Mucosa of rectum (tissue), 2 donors: ENCODE measurements around the gene AMBRA1.
A peak's percentile ranks its signal among the peaks of the same experiment; 100 is the strongest.

Source experiments
- H3K27ac ChIP-seq, 2 donors: one replicate each; pipeline ENCODE4 v1.7.0; 2013; ENCODE audit warnings: inconsistent platforms in 2 of 2, low read depth in 2 of 2, low read length in 2 of 2
- H3K27me3 ChIP-seq, 2 donors: one replicate each; pipeline ENCODE4 v1.7.0; 2013; ENCODE audit warnings: low read length in 2 of 2; ENCODE audit not compliant: control insufficient read depth in 2 of 2, insufficient read depth in 2 of 2
- H3K36me3 ChIP-seq, 2 donors: one replicate each; pipeline ENCODE4 v1.7.0; 2013; ENCODE audit warnings: low read length in 2 of 2; ENCODE audit not compliant: control insufficient read depth in 2 of 2, insufficient read depth in 2 of 2
- H3K4me1 ChIP-seq, 2 donors: one replicate each; pipeline ENCODE4 v1.7.0; 2013; ENCODE audit warnings: low read length in 2 of 2, mild to moderate bottlenecking in 1 of 2; ENCODE audit not compliant: control insufficient read depth in 2 of 2, insufficient read depth in 2 of 2
- H3K4me3 ChIP-seq, 2 donors: one replicate each; pipeline ENCODE4 v1.7.0; 2013; ENCODE audit warnings: low read length in 2 of 2
- H3K9ac ChIP-seq, 2 donors: one replicate each; pipeline ENCODE4 v1.7.0; 2013; ENCODE audit warnings: low read length in 2 of 2, low read depth in 1 of 2, mild to moderate bottlenecking in 1 of 2
- H3K9me3 ChIP-seq, 2 donors: one replicate each; pipeline ENCODE4 v1.7.0; 2013; ENCODE audit warnings: low read length in 2 of 2; ENCODE audit not compliant: control insufficient read depth in 2 of 2
- donor health status: healthy.
- donor health status: Normal muscosa, but diverticular disease.

The AMBRA1 gene

DNA sequence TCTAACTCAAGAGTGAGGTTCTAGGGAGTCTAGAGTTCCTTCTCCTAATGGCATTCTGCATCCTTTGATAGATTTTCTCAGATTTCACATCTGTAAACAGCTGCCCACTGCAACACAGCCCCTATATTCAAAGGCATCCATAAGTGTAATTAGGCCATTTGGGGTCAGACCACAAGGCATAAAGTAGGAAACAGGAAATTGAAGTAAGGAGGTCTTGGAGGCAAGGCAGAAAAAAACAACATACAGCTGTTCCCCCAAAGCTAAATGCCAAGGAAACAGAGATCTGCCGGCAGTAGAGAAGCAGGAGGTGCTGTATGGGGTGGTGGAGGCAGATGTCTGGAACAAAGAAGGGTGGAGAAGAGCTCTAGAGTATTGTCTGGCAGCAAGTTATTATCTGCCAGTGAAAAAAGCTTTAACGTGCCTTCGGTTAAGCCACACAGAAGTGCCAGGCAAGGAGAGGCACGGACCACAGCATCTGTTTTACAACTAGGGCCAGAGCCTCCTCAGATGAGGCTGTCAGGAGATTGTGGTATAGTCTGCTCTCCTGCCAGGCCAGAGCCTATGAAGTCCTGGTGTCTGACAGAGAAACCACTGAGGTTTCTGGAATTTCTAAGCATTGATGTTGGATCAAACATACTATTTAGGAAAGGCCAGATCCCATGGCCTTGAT is 102.0 kb downstream of the AMBRA1 start:
- H3K9ac ChIP-seq, result peak overlapping the region; percentile 20 to 38
- H3K4me1 ChIP-seq, result peaks cover 11 to 25% of the 10 kb centered on the region in 2 donors
- H3K36me3 ChIP-seq, result peaks cover 2 to 6% of the 10 kb centered on the region in 2 donors
- H3K9me3 ChIP-seq, result no peaks in the 10 kb centered on the region
- peak overlapping the region; percentile 82 to 88 for H3K27ac ChIP-seq
- H3K27me3 ChIP-seq, result no peaks in the 10 kb centered on the region
- H3K4me3 ChIP-seq, result no peak overlapping the region

DNA sequence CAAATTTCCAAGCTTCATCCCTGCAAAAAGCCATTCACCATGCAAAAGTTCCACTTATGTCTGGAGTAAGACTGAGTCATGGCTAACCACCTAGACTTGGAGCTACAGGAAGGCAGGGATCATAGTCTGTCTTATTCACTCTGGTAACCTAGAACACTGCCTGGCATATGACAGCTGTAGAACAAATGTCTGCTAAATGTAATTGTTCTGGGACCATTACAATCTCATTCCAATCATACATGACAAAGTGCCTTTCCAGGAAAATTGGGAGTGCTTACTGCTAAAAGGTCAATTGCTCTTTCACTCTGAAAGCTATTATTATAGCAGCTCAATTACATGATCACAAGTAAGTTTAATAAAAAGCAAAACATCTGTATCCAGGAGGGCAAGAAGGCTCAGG is 103.2 kb downstream of the AMBRA1 start:
- Histone ChIP-seq H3K4me1 (peaks cover 11 to 25% of the 10 kb centered on the region in 2 donors), H3K9me3 (no peaks in the 10 kb centered on the region), H3K4me3 (no peak overlapping the region), H3K9ac (no peak overlapping the region), H3K27me3 (no peaks in the 10 kb centered on the region), H3K27ac (peak overlapping the region in 1 of 2 donors; percentile 45), H3K36me3 (peaks cover 2 to 6% of the 10 kb centered on the region in 2 donors)

DNA sequence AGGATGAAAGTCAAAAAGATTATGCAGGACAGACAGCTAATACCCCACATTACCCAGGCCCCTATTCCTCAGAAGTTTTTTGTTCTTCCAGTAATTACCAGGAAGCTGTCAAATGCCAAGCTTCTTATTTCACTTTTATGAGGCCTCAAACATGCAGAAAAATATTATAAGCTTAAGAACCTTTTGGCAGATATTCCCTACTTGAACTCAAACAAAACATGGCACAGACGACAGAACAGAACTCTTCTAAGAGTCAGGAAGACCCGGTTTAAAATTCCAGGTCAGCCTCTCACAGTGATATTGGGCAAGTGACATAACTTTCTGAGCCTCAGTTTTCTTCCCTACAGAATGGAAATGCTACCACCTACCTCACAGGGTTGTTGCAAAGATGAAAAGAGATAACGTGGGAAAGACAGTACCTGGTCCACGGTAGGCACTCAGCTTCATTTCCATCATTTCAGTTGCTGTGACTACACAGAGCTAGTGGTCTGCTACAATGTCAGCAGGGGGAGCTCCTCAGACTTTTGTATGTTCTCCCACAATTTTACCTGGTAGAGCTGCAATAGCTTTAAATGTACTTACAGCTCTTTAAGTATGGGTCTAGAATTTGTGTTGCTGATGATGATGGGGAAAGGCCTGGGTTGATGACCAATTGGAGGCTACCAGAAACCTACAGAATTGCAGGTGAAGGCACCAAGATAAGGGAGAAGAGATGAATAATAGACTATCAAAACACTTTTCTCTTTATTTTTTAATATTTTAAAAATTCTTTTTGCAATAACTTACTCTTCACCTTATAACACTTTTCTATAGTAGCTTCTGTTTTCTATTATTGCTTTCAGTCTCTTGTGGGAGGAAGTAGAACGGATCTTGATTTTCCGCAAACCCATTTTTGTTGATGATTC is 103.9 kb downstream of the AMBRA1 start:
- Histone ChIP-seq H3K9me3 (no peaks in the 10 kb centered on the region), H3K4me3 (no peak overlapping the region), H3K27ac (no peak overlapping the region), H3K36me3 (peaks cover 0 to 6% of the 10 kb centered on the region in 2 donors), H3K9ac (no peak overlapping the region), H3K4me1 (peaks cover 11 to 25% of the 10 kb centered on the region in 2 donors), H3K27me3 (no peaks in the 10 kb centered on the region)

DNA sequence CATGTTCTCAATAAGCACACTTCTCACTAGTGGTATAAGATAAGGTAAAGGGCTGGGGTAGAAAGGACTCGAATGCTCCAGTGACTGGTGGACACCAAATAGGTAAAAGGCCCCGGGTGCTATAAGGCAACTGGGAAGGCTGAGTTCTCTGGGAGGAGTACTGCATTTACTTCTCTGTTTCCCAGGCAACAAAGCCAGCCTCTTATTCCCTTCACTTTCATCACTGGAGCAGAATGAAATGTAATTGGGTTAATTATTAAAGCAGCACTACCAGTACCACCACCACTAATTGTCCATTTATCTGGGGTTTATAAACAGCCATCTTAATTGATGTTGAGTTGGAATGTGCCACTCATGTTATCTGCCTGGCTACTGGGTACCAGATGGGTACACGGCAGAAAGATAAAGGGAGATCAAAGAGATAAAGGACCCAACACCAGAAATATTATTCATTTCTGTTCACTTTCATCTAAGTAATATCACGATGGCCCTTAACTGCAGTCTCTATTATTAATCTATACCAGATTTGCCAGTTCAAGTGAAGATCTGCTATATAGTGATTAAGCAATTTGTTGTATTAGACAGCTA is 107.9 kb downstream of the AMBRA1 start:
- no peak overlapping the region for H3K27ac ChIP-seq
- H3K36me3 ChIP-seq, result peaks cover 0 to 3% of the 10 kb centered on the region in 2 donors
- H3K4me1 ChIP-seq, result peaks cover 0 to 5% of the 10 kb centered on the region in 2 donors
- no peak overlapping the region for H3K4me3 ChIP-seq
- no peak overlapping the region for H3K9ac ChIP-seq
- H3K27me3 ChIP-seq, result no peaks in the 10 kb centered on the region
- no peaks in the 10 kb centered on the region for H3K9me3 ChIP-seq

DNA sequence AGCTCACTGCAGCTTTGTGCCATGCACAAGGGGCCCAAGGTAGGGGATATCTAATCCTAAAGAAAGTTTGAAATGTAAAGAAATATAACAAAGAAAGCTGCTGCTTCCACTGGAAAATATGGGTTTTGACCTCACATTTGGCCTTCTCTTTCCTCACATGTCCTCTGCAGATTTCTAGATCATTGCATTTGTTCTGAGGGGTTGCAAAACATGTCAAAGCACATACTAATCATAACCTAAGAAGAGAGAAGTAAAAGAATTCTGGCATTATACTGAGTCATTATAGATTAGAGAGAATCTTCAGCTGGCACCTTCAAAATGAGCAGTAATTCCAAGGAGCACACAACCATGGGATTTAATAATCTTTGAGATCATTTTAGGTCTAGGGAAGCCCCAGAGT is 109.7 kb downstream of the AMBRA1 start:
- no peak overlapping the region for H3K9ac ChIP-seq
- H3K9me3 ChIP-seq, result no peaks in the 10 kb centered on the region
- H3K27me3 ChIP-seq, result no peaks in the 10 kb centered on the region
- H3K4me1 ChIP-seq, result no peaks in the 10 kb centered on the region
- peaks cover 0 to under 1% of the 10 kb centered on the region in 2 donors for H3K36me3 ChIP-seq
- no peak overlapping the region for H3K27ac ChIP-seq
- no peak overlapping the region for H3K4me3 ChIP-seq

DNA sequence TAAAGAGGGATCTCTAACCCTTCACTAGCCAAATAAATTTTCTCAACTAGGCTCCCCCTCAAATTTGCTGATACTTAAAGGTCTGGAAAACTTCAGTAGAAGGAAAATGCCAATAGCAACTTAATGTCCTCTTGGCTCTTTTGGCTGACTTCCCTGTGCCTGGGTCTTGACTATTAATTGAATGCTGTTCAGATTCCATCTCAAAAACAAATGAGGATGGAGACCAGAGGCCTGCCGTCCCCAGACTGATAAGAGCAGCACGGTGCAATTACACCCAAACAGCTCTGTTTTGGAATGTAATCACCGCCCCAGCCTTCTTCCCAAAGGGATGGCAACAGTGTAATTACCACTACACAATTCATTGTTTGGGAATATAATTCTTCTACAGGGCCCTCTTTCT is 112.9 kb downstream of the AMBRA1 start:
- H3K36me3 ChIP-seq, result peaks cover 0 to 5% of the 10 kb centered on the region in 2 donors
- no peak overlapping the region for H3K4me3 ChIP-seq
- no peak overlapping the region for H3K27ac ChIP-seq
- H3K27me3 ChIP-seq, result no peaks in the 10 kb centered on the region
- no peak overlapping the region for H3K9ac ChIP-seq
- H3K9me3 ChIP-seq, result no peaks in the 10 kb centered on the region
- no peaks in the 10 kb centered on the region for H3K4me1 ChIP-seq

DNA sequence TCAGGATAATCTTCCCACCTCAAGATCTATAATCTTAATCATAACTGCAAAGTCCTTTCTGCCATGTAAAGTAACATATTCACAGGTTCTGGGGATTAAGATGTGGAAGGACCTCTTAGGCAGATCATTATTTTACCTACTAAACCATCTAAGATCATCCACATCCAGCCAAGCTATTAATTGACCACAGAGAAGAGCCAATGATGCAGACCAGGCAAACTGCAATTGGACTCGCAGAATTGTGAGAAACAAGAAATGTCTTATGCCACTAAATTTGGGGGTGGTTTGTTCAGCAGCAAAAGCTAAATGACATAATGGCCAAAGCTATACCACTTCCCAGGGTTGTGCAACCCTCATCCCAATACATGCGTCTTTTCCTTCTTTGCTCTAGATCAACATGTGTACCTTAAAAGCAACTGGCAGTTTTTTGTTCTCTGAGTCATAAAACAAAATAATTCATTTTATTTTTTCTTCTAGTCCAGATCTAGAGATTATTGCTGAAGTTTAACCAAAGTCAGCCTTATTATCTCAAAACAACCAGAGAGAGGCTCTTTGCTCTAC is 113.6 kb downstream of the AMBRA1 start:
- H3K4me3 ChIP-seq, result no peak overlapping the region
- no peak overlapping the region for H3K27ac ChIP-seq
- H3K9ac ChIP-seq, result no peak overlapping the region
- H3K9me3 ChIP-seq, result no peaks in the 10 kb centered on the region
- no peaks in the 10 kb centered on the region for H3K4me1 ChIP-seq
- peaks cover 0 to 5% of the 10 kb centered on the region in 2 donors for H3K36me3 ChIP-seq
- no peaks in the 10 kb centered on the region for H3K27me3 ChIP-seq

DNA sequence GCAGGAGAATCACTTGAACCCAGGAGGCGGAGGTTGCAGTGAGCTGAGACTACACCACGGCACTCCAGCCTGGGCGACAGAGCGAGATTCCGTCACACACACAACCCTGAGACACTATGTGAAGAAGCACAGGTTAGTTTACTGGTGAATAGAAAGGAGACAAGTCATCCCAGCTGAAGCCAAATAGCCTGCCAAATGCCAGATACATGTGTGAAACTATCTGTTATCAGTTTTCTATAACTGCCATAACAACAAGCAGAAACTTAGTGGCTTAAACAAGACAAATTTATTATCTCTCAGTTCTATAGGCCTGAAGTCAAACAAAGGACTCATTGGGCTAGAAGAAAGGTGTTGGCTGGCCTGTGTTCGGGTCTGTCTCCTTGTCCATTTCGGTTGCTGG is 114.2 kb downstream of the AMBRA1 start:
- no peak overlapping the region for H3K9ac ChIP-seq
- H3K27ac ChIP-seq, result no peak overlapping the region
- H3K4me1 ChIP-seq, result no peaks in the 10 kb centered on the region
- H3K9me3 ChIP-seq, result no peaks in the 10 kb centered on the region
- peaks cover 0 to 5% of the 10 kb centered on the region in 2 donors for H3K36me3 ChIP-seq
- H3K27me3 ChIP-seq, result no peaks in the 10 kb centered on the region
- no peak overlapping the region for H3K4me3 ChIP-seq

DNA sequence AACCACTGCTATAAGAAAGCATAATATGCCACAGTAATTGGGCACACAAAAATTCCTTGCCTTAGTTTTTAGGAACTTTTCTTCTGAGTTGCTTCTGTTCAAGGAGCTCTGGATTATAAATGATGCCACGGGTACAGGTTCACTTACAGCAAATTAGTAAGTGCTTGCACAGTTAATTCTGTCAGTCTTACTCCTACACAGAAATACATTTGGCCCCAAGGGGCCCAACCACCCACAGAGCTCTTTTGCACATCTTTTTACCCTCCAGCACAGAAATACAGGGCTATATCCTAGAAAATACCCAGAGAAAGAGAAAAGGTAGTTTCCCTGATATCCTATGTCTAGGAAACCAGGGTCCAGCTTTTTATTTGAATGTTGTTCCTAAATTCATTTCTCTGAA is 115.6 kb downstream of the AMBRA1 start:
- no peak overlapping the region for H3K27ac ChIP-seq
- no peaks in the 10 kb centered on the region for H3K9me3 ChIP-seq
- H3K36me3 ChIP-seq, result peaks cover 0 to 5% of the 10 kb centered on the region in 2 donors
- H3K9ac ChIP-seq, result no peak overlapping the region
- H3K4me3 ChIP-seq, result no peak overlapping the region
- H3K4me1 ChIP-seq, result peaks cover under 1% of the 10 kb centered on the region in 2 donors
- H3K27me3 ChIP-seq, result no peaks in the 10 kb centered on the region

DNA sequence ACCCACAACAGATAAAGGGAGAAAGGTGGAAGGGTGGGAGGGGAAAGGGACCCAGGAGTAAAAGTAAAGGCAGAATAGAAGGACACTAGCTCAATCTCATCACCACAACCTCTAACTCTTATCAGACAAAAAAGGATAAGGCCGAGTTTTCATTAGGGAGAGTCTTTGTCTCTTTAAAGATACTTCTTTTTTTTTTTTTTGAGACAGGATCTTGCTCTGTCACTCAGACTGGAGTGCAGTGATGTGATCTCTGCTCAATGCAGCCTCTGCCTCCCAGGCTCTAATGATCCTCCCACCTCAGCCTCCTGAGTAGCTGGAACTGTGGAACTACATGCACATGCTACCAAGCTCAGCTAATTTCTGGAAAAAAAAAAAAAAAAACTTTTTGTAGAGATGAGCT is 116.7 kb downstream of the AMBRA1 start:
- no peak overlapping the region for H3K27ac ChIP-seq
- no peaks in the 10 kb centered on the region for H3K27me3 ChIP-seq
- H3K4me1 ChIP-seq, result peaks cover 4 to 5% of the 10 kb centered on the region in 2 donors
- H3K36me3 ChIP-seq, result peaks cover 0 to 5% of the 10 kb centered on the region in 2 donors
- no peaks in the 10 kb centered on the region for H3K9me3 ChIP-seq
- no peak overlapping the region for H3K9ac ChIP-seq
- no peak overlapping the region for H3K4me3 ChIP-seq
